Measurements from ENCODE around the gene RCAN2.

Gene RCAN2

DNA sequence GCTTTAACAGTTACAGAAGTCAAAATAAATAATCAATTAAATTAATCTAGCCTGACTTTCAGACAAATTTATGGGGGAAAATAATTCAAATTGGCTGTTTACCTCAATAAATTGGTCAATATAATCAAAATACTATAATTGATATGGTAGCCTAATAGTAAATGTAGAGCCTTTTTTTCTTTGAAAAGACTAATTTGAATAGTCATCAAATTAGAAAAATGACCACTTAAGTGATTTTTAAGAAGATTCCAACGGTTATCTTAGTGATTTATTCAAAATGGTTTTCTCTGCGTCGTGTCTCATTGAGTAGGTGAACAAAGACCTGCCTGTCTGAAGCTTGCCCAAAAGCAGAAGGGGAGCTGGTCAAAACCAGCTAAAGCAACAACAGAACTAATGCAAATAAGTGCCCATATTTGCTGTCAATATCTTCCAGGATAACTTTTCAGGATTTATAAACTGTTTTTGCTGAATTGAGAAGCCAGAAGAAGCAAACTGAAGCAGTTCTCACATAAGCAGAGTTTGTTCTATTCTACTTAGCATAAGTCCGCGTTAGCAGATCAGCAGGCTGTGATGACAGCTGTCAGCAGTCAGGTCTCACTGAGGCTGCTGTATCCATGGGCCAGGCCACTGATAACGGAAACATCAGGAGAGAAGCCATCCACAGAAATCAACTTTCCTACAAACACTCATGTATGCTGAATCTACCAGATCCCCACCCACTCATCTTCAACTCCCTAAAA, 7.0 kb downstream of the RCAN2 start:
- DNase-seq (ENCODE audit: low read depth in 1 of 2, low spot score in 1 of 2): no peak
- Histone ChIP-seq H3K27ac (replicated peaks) (no peak overlapping the region), H3K27me3 (ENCODE audit: insufficient read depth, poor library complexity, severe bottlenecking) (peaks cover 12% of the 10 kb centered on the region), H3K4me3 (replicated peaks; ENCODE audit: insufficient read depth, low read length) (no peak overlapping the region)
- TF ChIP-seq, protein P1, sequence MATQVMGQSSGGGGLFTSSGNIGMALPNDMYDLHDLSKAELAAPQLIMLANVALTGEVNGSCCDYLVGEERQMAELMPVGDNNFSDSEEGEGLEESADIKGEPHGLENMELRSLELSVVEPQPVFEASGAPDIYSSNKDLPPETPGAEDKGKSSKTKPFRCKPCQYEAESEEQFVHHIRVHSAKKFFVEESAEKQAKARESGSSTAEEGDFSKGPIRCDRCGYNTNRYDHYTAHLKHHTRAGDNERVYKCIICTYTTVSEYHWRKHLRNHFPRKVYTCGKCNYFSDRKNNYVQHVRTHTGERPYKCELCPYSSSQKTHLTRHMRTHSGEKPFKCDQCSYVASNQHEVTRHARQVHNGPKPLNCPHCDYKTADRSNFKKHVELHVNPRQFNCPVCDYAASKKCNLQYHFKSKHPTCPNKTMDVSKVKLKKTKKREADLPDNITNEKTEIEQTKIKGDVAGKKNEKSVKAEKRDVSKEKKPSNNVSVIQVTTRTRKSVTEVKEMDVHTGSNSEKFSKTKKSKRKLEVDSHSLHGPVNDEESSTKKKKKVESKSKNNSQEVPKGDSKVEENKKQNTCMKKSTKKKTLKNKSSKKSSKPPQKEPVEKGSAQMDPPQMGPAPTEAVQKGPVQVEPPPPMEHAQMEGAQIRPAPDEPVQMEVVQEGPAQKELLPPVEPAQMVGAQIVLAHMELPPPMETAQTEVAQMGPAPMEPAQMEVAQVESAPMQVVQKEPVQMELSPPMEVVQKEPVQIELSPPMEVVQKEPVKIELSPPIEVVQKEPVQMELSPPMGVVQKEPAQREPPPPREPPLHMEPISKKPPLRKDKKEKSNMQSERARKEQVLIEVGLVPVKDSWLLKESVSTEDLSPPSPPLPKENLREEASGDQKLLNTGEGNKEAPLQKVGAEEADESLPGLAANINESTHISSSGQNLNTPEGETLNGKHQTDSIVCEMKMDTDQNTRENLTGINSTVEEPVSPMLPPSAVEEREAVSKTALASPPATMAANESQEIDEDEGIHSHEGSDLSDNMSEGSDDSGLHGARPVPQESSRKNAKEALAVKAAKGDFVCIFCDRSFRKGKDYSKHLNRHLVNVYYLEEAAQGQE (IDR thresholded peaks at IDR 0.05; ENCODE audit: insufficient replicate concordance, low read depth): no peak

- TF ChIP-seq POLR2AphosphoS5 (IDR thresholded peaks at IDR 0.05; ENCODE audit: low read depth) (no peak), CTCF (IDR thresholded peaks at IDR 0.05; ENCODE audit: insufficient read depth, low read length) (no peak), GABPA (IDR thresholded peaks at IDR 0.05; ENCODE audit: low read depth) (no peak), SPI1 (IDR thresholded peaks at IDR 0.05; ENCODE audit: borderline replicate concordance, low read depth) (no peak)
- TF ChIP-seq, protein P1 (IDR thresholded peaks at IDR 0.05; ENCODE audit: insufficient replicate concordance, low read depth): no peak
- DNase-seq (ENCODE audit: low read depth in 1 of 2, low spot score in 1 of 2): no peak
- Histone ChIP-seq H3K27me3 (ENCODE audit: insufficient read depth, poor library complexity, severe bottlenecking) (no peaks in the 10 kb centered on the region), H3K4me3 (replicated peaks; ENCODE audit: insufficient read depth, low read length) (no peak overlapping the region), H3K27ac (replicated peaks) (no peak overlapping the region)
These were observed 14.9 kb downstream of the RCAN2 start for GRCh38 chr6:46476301-46476700.

GRCh38 chr6:46473881-46474280, 17.4 kb downstream of the RCAN2 start:
- H3K4me3 ChIP-seq (replicated peaks; ENCODE audit: insufficient read depth, low read length): no peak overlapping the region
- H3K27me3 ChIP-seq (ENCODE audit: insufficient read depth, poor library complexity, severe bottlenecking): no peaks in the 10 kb centered on the region
- DNase-seq (ENCODE audit: low read depth in 1 of 2, low spot score in 1 of 2): no peak
- TF ChIP-seq GABPA (IDR thresholded peaks at IDR 0.05; ENCODE audit: low read depth): no peak
- TF ChIP-seq, protein P1 (IDR thresholded peaks at IDR 0.05; ENCODE audit: insufficient replicate concordance, low read depth): no peak
- H3K27ac ChIP-seq (replicated peaks): no peak overlapping the region

DNA sequence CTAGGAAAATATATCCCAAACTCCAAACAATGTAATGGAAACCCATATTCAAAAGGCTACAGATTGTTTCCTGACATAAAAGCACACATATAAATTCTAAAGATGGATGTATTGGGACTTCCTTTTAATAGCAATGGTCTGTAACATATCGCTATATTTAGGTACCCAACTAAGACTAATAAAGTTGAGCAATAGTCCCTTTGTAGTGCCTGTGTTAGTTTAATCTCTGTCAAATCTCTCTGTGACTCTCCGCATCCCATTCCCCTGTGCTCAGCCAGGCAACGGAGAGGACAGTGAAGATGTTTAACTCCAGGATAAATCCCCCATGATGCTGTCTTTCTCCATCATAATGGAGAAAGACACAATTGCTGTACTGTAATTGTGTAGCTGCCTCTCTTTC, 19.0 kb downstream of the RCAN2 start:
- no peaks in the 10 kb centered on the region for H3K27me3 ChIP-seq (ENCODE audit: insufficient read depth, poor library complexity, severe bottlenecking)
- H3K27ac ChIP-seq (replicated peaks): no peak overlapping the region
- no peak overlapping the region for H3K4me3 ChIP-seq (replicated peaks; ENCODE audit: insufficient read depth, low read length)
- no peak for TF ChIP-seq GABPA (IDR thresholded peaks at IDR 0.05; ENCODE audit: low read depth)
- no peak for DNase-seq (ENCODE audit: low read depth in 1 of 2, low spot score in 1 of 2)

Measured in HL-60 (cell line).